ENCODE measurements around the gene EHBP1.
"Not testable (repeated sequence)": the region's sequence is repeated elsewhere in the genome, so short reads cannot be mapped to it uniquely, and the experiment has no call there.

The EHBP1 gene

GRCh38 chr2:62736899-62737559 lies 31.5 kb downstream of the EHBP1 start:
- DNase-seq = no peak

- DNase-seq = no peak
These were observed 33.7 kb downstream of the EHBP1 start for GRCh38 chr2:62738981-62739936.

GRCh38 chr2:62740221-62740620 lies 34.7 kb downstream of the EHBP1 start:
- no peak for DNase-seq

- DNase-seq = no peak
These were observed 35.6 kb downstream of the EHBP1 start for GRCh38 chr2:62741127-62741526.

- no peak for DNase-seq
These were observed 36.6 kb downstream of the EHBP1 start for GRCh38 chr2:62741954-62742722.

GRCh38 chr2:62743506-62743905 lies 38.0 kb downstream of the EHBP1 start:
- DNase-seq = no peak

GRCh38 chr2:62744603-62745002 lies 39.1 kb downstream of the EHBP1 start:
- no peak for DNase-seq

GRCh38 chr2:62745891-62746481 lies 40.5 kb downstream of the EHBP1 start:
- no peak for DNase-seq

GRCh38 chr2:62747169-62747568 lies 41.7 kb downstream of the EHBP1 start:
- no peak for DNase-seq

GRCh38 chr2:62747876-62748275 lies 42.4 kb downstream of the EHBP1 start:
- DNase-seq = no peak

GRCh38 chr2:62749111-62749510 lies 43.6 kb downstream of the EHBP1 start:
- not testable (repeated sequence) for DNase-seq

GRCh38 chr2:62757029-62757428 lies 51.5 kb downstream of the EHBP1 start:
- no peak for DNase-seq

- no peak for DNase-seq
These were observed 54.5 kb downstream of the EHBP1 start for GRCh38 chr2:62760026-62760425.

GRCh38 chr2:62760555-62760954 lies 55.0 kb downstream of the EHBP1 start:
- no peak for DNase-seq

- DNase-seq = no peak
These were observed 60.3 kb downstream of the EHBP1 start for GRCh38 chr2:62765619-62766376.

- DNase-seq = no peak
These were observed 63.1 kb downstream of the EHBP1 start for GRCh38 chr2:62768615-62769014.

- no peak for DNase-seq
These were observed 65.1 kb downstream of the EHBP1 start for GRCh38 chr2:62770629-62771028.

- DNase-seq = peak; percentile 38
These were observed 69.2 kb downstream of the EHBP1 start for GRCh38 chr2:62774555-62775366.

GRCh38 chr2:62775367-62775668 lies 69.8 kb downstream of the EHBP1 start:
- no peak for DNase-seq

GRCh38 chr2:62783679-62784078 lies 78.2 kb downstream of the EHBP1 start:
- DNase-seq = no peak

GRCh38 chr2:62784341-62784740 lies 78.8 kb downstream of the EHBP1 start:
- no peak for DNase-seq

- peak; percentile 8 for DNase-seq
These were observed 79.7 kb downstream of the EHBP1 start for GRCh38 chr2:62785216-62785615.

Data from activated CD4-positive, alpha-beta T cell treated with anti-CD3 and anti-CD28 coated beads, Interleukin-10, Interleukin-2, amounts not matched to agents 100 ng/mL and 50 ng/mL, durations not matched to agents 16 hours and 8 hours (primary cell).